Activated gamma-delta T cell (primary cell): Measurements from ENCODE around the gene CEP120.
"Not testable (repeated sequence)": the region's sequence is repeated elsewhere in the genome, so short reads cannot be mapped to it uniquely, and the experiment has no call there.

Source experiments
- DNase-seq: peaks from one replicate; lab custom pipeline; 2025; lab: John Stamatoyannopoulos, UW

Gene CEP120

GRCh38 chr5:123438902-123439301 lies 15.7 kb upstream of the CEP120 start:
- DNase-seq: no peak

DNA sequence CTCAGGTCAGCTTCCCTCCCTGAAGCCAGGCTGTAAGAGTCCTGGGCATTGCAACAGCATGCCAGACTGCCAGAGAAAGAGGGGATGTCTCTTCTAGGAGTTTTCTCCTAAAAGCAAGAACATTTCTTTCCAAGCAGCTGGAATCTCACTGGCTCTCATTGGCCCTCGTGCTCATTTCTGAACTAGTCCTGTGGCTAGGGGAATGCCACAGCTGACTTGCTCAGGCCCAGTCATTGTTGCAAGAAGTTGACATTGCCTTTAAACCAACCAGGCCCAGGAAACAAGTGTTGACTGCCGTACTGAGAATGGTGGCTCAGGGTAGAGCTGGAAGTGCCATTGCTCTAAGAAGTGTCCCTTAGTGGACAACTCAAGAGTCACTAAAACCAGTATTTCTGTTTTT lies 15.0 kb upstream of the CEP120 start:
- DNase-seq: no peak

DNA sequence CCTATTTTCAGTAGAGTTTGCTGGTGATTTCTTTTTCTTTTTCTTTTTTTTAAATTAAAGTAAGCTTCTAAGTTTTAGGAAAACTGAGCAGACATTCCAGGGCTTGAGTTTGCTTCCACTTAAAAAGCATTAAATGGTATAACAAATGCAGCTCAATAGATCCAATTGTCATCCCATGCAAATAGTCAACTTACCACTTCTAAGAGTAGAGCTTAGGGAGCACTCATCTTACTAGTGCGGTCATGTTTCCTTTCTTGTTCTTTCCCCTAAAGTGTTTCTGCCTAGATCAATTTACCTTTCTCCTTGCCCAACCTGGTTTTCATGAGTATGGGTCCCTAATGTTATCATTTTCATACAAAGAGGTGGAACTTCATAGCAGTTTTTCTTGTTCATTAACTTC lies 13.0 kb upstream of the CEP120 start:
- no peak for DNase-seq

DNA sequence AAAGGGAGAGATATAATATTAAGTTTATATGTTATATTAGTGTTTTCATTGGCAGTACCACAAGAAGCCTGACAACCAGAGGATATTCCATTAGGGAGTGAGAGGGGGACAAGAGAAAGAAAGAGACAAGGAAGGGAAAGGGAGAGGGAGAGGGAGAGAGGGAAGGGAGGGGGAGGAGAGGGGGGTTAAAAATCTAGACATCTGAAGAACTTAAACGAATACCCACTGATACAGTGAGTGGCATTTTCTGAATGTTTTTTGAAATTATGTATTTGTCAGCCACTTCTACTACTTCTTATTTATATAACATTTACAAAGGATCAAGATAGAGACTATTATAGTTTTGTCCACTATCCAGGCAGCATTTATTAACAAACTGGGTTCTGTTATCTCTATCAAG lies 11.6 kb upstream of the CEP120 start:
- DNase-seq: no peak

DNA sequence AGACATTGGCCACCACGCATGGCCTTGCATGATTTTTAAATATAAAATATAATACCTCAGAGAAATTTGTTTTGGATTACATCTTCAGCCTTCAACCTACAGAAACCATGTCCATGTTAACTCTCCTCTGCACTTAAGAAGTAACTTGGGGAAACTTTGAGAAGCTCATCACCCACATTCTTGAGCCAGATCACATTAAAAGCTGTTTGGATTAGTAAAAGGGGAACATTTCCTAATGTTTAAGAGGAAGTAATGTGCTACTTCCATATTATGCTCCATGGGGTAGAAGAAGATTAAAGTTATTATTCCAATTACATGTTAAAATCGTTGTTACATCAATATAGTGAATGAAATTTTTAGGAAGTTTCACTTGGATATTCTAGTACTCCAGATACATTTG lies 10.4 kb upstream of the CEP120 start:
- DNase-seq: no peak

- DNase-seq: not testable (repeated sequence)
Observed at GRCh38 chr5:123430441-123430840, 7.2 kb upstream of the CEP120 start.

DNA sequence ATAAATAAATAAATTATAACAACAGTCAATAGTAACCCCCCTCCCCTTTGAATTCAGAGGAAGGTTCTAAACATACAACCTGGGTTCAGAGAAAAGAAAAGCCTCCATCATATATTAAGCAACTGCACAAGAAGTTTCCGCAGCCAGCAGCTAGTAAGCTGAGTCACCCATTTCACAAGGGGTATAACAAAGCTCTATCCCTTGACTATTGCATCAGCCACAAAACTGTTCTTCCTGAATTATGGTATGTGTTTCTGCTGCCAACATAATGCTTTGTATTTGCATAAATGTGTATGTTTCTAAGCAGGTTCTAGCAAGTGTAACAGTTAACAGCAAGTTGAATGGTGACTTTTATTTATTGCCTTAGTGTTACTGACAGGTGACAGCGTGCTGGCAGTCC lies 6.8 kb upstream of the CEP120 start:
- DNase-seq: no peak

DNA sequence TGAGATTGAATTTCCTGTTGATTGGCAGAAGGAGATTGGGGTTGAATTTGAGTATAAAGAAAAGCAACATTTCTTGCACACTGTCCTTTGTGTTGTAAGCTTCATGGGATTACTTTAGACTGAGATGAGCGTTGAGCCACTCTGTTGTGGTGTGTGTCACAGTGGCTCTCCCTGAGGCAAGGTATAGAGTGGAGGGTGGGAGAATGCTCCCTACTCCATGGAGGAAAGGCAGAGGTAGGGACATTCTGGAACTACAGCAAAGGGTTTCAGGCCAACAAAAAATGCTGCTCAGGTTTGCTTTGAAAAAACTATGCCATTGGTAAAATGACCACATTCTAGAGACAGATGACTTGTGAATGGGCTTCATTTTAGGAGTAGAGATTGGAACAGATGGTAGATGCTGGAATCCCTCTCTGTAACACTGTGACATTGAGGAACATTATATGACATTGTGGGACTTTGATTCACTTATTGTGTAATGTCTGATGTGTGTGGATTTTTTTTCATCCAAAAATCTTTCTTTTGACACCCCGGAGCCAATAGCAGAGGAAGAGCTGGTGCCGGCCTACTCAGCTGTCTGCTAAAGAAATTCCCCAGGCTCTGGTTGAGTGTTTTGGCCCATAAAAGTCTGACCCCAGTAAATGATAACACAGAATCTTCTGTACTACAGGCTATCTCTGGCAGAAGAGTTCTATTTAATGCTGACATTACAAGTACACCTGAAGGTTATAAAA lies 6.2 kb upstream of the CEP120 start:
- no peak for DNase-seq

DNA sequence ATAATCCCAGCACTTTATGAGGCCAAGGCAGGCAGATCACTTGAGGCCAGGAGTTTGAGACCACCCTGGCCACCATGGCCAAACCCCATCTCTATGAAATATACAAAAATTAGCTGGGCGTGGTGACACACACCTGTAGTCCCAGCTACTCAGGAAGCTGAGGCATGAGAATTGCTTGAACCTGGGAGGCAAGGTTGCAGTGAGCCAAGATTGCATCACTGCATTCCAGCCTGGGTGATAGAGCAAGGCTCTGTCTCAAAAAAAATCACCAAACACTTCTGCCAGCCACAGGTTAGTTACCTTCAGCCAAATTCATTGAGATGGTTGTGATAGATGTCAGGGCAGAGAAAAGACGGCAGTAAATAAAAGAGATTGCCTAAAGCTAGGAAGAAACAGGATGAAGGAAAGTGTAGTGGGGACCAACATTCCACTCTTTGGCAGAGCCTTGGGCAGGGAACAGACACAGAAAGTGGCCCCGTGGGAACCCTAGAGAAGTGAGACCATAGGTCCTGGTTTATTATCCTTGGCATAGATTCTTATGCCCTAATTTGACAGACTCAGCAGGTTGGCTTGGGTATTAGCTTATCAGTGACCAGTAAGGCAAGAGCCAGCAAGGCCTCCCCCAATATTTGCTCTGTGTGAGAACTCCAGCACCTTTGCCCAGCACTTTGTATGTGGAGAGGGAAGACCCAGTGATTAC lies 5.5 kb upstream of the CEP120 start:
- DNase-seq: no peak

GRCh38 chr5:123427281-123427680 lies 4.1 kb upstream of the CEP120 start:
- no peak for DNase-seq

GRCh38 chr5:123425431-123425830 lies 2.2 kb upstream of the CEP120 start:
- no peak for DNase-seq

GRCh38 chr5:123422433-123423277 lies 548 bp downstream of the CEP120 start:
- no peak for DNase-seq

DNA sequence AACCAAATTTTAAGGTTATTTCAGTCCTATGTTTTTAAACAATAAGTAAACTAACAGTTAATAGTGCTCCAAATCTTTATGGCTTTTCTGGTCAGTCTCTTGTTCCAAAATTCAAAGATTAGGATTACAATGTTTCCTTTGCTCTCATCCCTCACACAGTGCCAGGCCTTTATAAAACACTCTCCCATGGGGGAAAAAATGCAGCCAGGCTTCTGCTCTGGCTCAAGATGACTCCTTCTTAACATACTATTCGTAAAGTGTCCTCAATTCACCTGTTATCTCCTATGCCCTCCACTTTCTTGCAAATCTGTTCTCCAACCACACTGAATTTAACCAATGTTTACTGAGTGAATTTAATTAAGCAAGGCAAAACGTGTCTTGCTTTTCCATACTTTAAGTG lies 1.4 kb downstream of the CEP120 start:
- no peak for DNase-seq

DNA sequence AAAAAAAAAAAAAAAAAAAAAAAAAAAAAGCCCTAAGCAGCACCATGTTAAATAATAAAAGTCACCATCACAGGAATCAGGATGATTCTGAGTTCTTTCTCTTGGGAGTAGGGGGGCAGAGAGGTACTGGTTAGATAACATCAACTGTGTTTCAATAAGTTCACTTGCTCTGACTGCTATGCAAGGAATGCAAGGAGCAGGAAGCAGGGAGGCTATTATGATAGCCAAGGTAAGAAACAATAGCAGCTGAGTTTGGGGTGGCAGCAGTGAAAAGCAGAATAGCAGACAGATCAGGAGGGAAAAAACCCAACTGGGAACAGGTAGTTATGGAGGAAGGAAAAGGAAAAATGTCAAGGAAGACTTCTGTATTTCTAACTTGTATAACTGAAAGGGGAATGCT lies 8.2 kb downstream of the CEP120 start:
- DNase-seq: no peak

- no peak for DNase-seq
Observed at GRCh38 chr5:123412206-123412605, 11.0 kb downstream of the CEP120 start.

- DNase-seq: not testable (repeated sequence)
Observed at GRCh38 chr5:123401999-123402398, 21.2 kb downstream of the CEP120 start.

DNA sequence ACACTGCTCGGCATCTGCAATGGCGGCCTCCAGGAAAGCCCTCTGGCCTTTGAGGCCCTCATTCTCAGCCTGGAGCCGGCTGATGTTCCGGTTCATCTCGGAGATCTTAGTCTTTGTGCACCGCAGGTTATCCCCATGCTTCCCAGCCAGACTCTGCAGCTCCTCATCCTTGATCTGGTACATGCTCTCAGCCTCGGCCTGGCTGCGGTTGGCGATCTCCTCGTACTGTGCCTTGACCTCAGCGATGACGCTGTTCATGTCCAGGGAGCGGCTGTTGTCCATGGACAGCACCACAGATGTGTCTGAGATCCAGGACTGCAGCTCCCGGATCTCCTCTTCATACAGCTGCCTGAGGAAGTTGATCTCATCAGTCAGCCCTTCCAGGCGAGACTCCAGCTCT lies 21.9 kb downstream of the CEP120 start:
- DNase-seq: no peak

GRCh38 chr5:123400870-123401291 lies 22.3 kb downstream of the CEP120 start:
- DNase-seq: not testable (repeated sequence)

- no peak for DNase-seq
Observed at GRCh38 chr5:123398058-123398733, 25.0 kb downstream of the CEP120 start.

DNA sequence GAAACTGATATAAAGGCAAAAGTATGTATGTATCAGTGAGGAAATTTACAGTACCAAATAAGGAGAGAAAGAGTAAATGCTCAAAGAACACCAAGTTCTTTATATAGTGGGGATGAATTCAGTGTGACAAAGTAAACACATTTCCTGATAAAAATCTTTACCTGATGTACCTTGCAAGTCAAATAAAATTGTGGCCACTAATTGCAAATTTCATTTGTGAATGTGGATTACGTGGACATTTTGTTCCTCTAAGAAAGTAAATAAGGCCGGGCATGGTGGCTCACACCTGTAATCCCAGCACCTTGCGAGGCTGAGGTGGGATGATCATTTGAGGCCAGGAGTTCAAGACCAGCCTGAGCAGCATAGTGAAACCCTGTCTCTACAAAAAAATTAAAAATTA lies 25.7 kb downstream of the CEP120 start:
- DNase-seq: no peak

DNA sequence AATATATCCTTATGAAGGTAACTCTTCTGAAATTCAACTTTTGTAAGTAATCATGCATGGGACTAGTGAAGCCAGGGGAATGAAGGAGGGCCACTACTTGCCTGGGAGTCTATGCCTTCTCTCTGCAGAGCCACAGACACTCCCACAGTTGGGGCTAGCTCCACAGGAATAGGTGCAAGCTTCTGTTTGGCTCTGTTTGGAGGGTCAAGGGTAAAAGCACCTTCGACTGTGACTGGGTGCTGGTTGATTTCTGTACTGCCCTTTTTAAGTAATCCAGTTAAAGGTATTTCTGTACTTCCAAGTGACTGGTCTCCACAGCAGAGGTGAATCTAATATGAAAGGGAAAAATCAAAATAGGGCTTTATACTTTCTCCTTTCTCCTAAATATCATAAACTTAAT lies 32.2 kb downstream of the CEP120 start:
- DNase-seq: no peak

- DNase-seq: no peak
Observed at GRCh38 chr5:123389794-123390193, 33.4 kb downstream of the CEP120 start.
